ENCODE data around the gene LPP. TPM values are rescaled to one million over a fixed set of nuclear protein-coding genes. Genes with fewer than 3 reads are reported as not detected.

LPP gene
- total RNA-seq, 1 donor from 2014 or later = 97.4 TPM

GRCh38 chr3:188199386-188199785 is 45.4 kb downstream of the LPP start:
- Histone ChIP-seq H3K4me3 (no peak overlapping the region), H3K27ac (replicated peaks) (peak overlapping the region; percentile 90), H3K4me1 (peaks cover 67% of the 10 kb centered on the region), H3K27me3 (ENCODE audit: low read depth) (no peaks in the 10 kb centered on the region), H3K9me3 (replicated peaks) (no peaks in the 10 kb centered on the region), H3K36me3 (no peaks in the 10 kb centered on the region)
- intact Hi-C loops (cut with micrococcal nuclease) = no loop called here
- TF ChIP-seq CTCF (IDR thresholded peaks at IDR 0.05; ENCODE audit: borderline replicate concordance) = no peak
- DNase-seq = no peak

DNA sequence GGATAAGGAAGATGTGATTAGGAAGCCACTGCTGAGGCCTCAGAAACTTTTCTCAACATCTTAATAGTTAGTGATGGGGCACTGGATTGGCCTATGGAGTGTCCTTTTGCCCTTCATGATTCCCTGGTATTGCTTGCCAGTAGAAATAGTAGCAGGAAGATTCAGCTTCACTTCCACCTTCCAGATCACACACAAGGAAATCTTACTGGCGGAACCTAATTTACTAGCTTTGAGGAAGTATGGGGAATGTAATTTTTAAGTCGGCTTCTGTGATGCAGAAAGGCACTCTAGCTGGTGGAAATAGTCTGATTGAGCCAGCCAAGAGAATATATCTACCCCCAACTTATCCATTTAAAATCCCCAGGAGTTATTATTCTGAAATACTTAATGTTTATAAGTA is 46.5 kb downstream of the LPP start:
- H3K4me1 ChIP-seq = peaks cover 68% of the 10 kb centered on the region

DNA sequence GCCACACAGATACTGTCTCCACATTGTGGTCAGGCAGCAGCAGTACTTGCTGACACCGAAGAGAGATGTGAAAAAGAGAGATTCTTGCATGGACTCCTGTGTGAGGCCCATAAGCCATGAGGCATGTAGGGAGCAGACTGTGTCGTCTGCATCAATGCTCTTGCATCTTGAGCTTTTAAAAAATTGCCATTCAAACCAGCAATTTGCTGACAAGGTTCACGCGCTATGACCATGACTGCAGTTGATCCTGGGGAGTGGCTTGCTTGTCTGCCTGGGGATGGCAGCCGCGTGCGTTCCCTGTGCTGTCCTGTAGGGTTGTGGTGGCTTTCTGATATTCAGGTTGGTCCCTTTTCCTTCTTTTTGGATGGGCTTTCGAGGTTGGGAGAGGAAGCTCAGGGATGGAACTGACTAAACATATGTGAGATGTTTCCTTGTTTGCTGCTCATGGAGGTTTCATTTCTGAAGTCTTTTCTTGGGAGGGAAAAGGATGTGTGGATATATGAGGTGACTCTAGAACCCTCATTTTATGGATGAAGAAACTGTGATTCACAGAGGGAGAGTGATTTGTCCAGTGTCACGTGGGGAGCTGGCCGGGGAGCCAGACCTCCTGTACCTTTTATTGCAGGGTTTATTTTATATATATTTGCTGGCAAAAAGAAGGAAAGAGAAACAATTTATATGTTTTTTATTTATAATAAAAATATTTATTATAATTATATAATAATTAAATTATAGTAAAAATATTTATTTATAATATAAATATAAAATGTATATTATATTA is 48.6 kb downstream of the LPP start:
- Histone ChIP-seq H3K9me3 (replicated peaks) (no peaks in the 10 kb centered on the region), H3K27me3 (ENCODE audit: low read depth) (no peaks in the 10 kb centered on the region), H3K4me1 (peaks cover 68% of the 10 kb centered on the region), H3K4me3 (no peak overlapping the region), H3K36me3 (no peaks in the 10 kb centered on the region), H3K27ac (replicated peaks) (peak overlapping the region; percentile 90)
- no peak for DNase-seq
- intact Hi-C loops (cut with micrococcal nuclease) = no loop called here
- TF ChIP-seq CTCF (IDR thresholded peaks at IDR 0.05; ENCODE audit: borderline replicate concordance) = no peak

More for the DNA sequence above, 46.5 kb downstream of the LPP start:
- no peaks in the 10 kb centered on the region for H3K36me3 ChIP-seq
- no peaks in the 10 kb centered on the region for H3K27me3 ChIP-seq (ENCODE audit: low read depth)
- TF ChIP-seq CTCF (IDR thresholded peaks at IDR 0.05; ENCODE audit: borderline replicate concordance) = no peak
- H3K27ac ChIP-seq (replicated peaks) = peak overlapping the region; percentile 90
- no peak for DNase-seq
- H3K9me3 ChIP-seq (replicated peaks) = no peaks in the 10 kb centered on the region
- no peak overlapping the region for H3K4me3 ChIP-seq
- intact Hi-C loops (cut with micrococcal nuclease) = no loop called here

GRCh38 chr3:188204526-188204925 is 50.6 kb downstream of the LPP start:
- no peak for DNase-seq
- H3K4me3 ChIP-seq = no peak overlapping the region
- H3K4me1 ChIP-seq = peaks cover 73% of the 10 kb centered on the region
- no peak overlapping the region for H3K27ac ChIP-seq (replicated peaks)
- intact Hi-C loops (cut with micrococcal nuclease) = no loop called here
- no peak for TF ChIP-seq CTCF (IDR thresholded peaks at IDR 0.05; ENCODE audit: borderline replicate concordance)
- no peaks in the 10 kb centered on the region for H3K27me3 ChIP-seq (ENCODE audit: low read depth)
- no peaks in the 10 kb centered on the region for H3K9me3 ChIP-seq (replicated peaks)
- H3K36me3 ChIP-seq = no peaks in the 10 kb centered on the region

- H3K4me1 ChIP-seq = peaks cover 68% of the 10 kb centered on the region
- H3K27ac ChIP-seq (replicated peaks) = peak overlapping the region; percentile 81
- TF ChIP-seq CTCF (IDR thresholded peaks at IDR 0.05; ENCODE audit: borderline replicate concordance) = peak; percentile 26
- no peaks in the 10 kb centered on the region for H3K9me3 ChIP-seq (replicated peaks)
- no peaks in the 10 kb centered on the region for H3K27me3 ChIP-seq (ENCODE audit: low read depth)
- no peak overlapping the region for H3K4me3 ChIP-seq
- DNase-seq = no peak
- no peaks in the 10 kb centered on the region for H3K36me3 ChIP-seq
- intact Hi-C loops (cut with micrococcal nuclease) = no loop called here
Observed at GRCh38 chr3:188205992-188206416, 52.0 kb downstream of the LPP start.
